B cell (primary cell): ENCODE results near the gene KCNK1.

Experiments used
- EZH2 ChIP-seq: IDR thresholded peaks from 2 replicates; pipeline ENCODE4 v1.6.1; 2012; ENCODE audit warnings: borderline replicate concordance, low read depth, mild to moderate bottlenecking, moderate library complexity, low read length; ENCODE audit not compliant: insufficient read depth, poor library complexity, severe bottlenecking
- TF ChIP-seq, protein P1 (sequence below): fragments of 200-600 bp; IDR thresholded peaks from one replicate; pipeline ENCODE4 v1.8.0; 2022; ENCODE audit warnings: antibody characterized with exemption, mild to moderate bottlenecking

DNA sequence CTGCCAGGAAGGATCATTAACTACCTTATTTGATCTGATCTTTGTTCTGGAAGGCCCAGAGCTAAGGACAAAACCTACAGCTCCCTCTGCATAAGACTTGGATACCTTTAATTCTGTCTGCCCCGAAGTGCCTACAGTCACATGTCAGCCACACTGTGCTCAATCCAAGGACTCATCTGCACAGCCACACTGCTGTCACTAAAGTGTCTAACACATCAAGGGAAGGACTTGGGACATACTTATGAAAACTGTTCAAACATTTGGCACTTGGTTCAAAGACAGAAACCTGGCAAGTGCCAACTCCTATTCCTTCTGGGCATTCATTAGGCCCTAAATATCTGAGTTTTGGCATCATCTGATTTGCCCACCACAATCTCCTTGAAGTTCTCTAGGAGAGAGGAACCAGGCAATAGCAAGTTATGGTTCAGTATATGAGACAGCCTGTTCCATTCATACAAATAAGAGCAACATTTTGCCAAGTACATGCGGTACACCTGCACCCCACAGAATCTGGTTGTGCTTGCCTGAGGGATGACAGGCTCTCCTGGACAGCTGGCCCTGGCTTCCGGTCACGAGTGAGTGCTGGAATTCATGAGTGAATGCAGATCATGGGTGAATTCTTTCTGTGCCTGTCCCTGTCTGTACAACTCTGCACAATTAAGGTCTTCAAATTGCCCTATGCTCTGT is 105.9 kb downstream of the KCNK1 start:
- no peak for TF ChIP-seq EZH2
- TF ChIP-seq, protein P1, sequence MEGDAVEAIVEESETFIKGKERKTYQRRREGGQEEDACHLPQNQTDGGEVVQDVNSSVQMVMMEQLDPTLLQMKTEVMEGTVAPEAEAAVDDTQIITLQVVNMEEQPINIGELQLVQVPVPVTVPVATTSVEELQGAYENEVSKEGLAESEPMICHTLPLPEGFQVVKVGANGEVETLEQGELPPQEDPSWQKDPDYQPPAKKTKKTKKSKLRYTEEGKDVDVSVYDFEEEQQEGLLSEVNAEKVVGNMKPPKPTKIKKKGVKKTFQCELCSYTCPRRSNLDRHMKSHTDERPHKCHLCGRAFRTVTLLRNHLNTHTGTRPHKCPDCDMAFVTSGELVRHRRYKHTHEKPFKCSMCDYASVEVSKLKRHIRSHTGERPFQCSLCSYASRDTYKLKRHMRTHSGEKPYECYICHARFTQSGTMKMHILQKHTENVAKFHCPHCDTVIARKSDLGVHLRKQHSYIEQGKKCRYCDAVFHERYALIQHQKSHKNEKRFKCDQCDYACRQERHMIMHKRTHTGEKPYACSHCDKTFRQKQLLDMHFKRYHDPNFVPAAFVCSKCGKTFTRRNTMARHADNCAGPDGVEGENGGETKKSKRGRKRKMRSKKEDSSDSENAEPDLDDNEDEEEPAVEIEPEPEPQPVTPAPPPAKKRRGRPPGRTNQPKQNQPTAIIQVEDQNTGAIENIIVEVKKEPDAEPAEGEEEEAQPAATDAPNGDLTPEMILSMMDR = no peak
